Loucy (cell line): Measurements from ENCODE around the gene RRP8.

Source experiments
- H2AFZ ChIP-seq: fragments of 200-600 bp; sonication (generic); 2 replicates; pipeline ENCODE4 v1.6.0; 2016; ENCODE audit warnings: antibody characterized with exemption, mild to moderate bottlenecking, low read length, moderate library complexity
- H3F3A ChIP-seq: fragments of 200-600 bp; 2 replicates; pipeline ENCODE4 v1.6.0; 2016; ENCODE audit warnings: antibody characterized with exemption, low read depth, mild to moderate bottlenecking
- H3K27me3 ChIP-seq: fragments of 200-600 bp; sonication (generic); 2 replicates; pipeline ENCODE4 v1.6.1; 2014; ENCODE audit warnings: low read length, mild to moderate bottlenecking; ENCODE audit not compliant: insufficient read depth, poor library complexity, severe bottlenecking
- H3K36me3 ChIP-seq: fragments of 200-600 bp; sonication (generic); 2 replicates; pipeline ENCODE4 v1.6.1; 2016; ENCODE audit warnings: low read length; ENCODE audit not compliant: insufficient read depth
- H3K4me1 ChIP-seq: fragments of 200-600 bp; sonication (generic); 2 replicates; pipeline ENCODE4 v1.5.1; 2014; ENCODE audit warnings: low read length, mild to moderate bottlenecking; ENCODE audit not compliant: insufficient read depth, poor library complexity, severe bottlenecking
- H3K4me2 ChIP-seq: fragments of 200-600 bp; sonication (generic); 2 replicates; pipeline ENCODE4 v1.6.0; 2014; ENCODE audit warnings: antibody characterized with exemption, low read length, low read depth, mild to moderate bottlenecking; ENCODE audit not compliant: poor library complexity, severe bottlenecking
- H3K4me3 ChIP-seq: fragments of 200-600 bp; sonication (generic); 2 replicates; pipeline ENCODE4 v1.5.1; 2014; ENCODE audit warnings: low read length, mild to moderate bottlenecking, mixed read lengths; ENCODE audit not compliant: poor library complexity, severe bottlenecking
- H3K79me2 ChIP-seq: fragments of 200-600 bp; sonication (generic); 2 replicates; pipeline ENCODE4 v1.6.1; 2014; ENCODE audit warnings: low read length; ENCODE audit not compliant: insufficient read depth
- H3K9ac ChIP-seq: fragments of 200-600 bp; sonication (generic); 2 replicates; pipeline ENCODE4 v1.6.0; 2014; ENCODE audit warnings: mild to moderate bottlenecking, low read depth, low read length, moderate library complexity; ENCODE audit not compliant: poor library complexity, severe bottlenecking
- H3K9me2 ChIP-seq: fragments of 200-600 bp; sonication (generic); replicated peaks from 2 replicates; pipeline ENCODE4 v1.6.1; 2016; ENCODE audit warnings: low read depth, low read length, mixed read lengths
- H3K9me3 ChIP-seq: fragments of 200-600 bp; sonication (generic); 2 replicates; pipeline ENCODE4 v1.6.1; 2014; ENCODE audit warnings: mild to moderate bottlenecking, antibody characterized with exemption, low read length, low read depth; ENCODE audit not compliant: insufficient read depth
- H4K20me1 ChIP-seq: fragments of 200-600 bp; sonication (generic); 2 replicates; pipeline ENCODE4 v1.6.0; 2014; ENCODE audit warnings: antibody characterized with exemption, low read length, mild to moderate bottlenecking; ENCODE audit not compliant: insufficient read depth, poor library complexity, severe bottlenecking
- EZH2phosphoT487 ChIP-seq: fragments of 200-600 bp; IDR thresholded peaks from 2 replicates; pipeline ENCODE4 v1.6.1; 2018; ENCODE audit warnings: antibody characterized with exemption, mild to moderate bottlenecking, moderate library complexity, borderline replicate concordance
- TF ChIP-seq, protein P1 (sequence below): fragments of 200-600 bp; sonication (generic); conservative IDR thresholded peaks from 2 replicates; pipeline ENCODE4 v1.5.1; 2014; ENCODE audit warnings: mild to moderate bottlenecking, antibody characterized with exemption, low read length

The RRP8 gene

DNA sequence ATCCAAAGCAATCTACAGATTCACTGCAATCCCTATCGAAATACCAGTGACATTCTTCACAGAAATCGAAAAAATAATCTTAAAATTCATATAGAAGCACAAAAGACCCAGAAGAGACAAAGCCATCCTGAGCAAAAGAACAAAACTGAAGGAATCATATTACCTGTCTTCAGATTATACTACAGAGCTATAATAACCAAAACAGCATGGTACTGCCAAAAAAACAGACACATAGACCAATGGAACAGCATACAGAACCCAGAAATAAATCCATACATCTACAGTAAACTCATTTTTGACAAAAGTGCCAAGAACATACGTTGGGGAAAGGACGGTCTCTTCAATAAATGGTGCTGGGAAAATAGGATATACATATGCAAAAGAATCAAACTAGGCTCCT lies 18.9 kb downstream of the RRP8 start:
- no peak overlapping the region for H3K4me2 ChIP-seq
- peaks cover 7% of the 10 kb centered on the region; the same call in 1 of the 2 replicates for H3K9me3 ChIP-seq
- H3K9me2 ChIP-seq = no peaks in the 10 kb centered on the region
- no peak overlapping the region for H3K4me3 ChIP-seq
- H3K79me2 ChIP-seq = no peaks in the 10 kb centered on the region
- no peaks in the 10 kb centered on the region for H3K27me3 ChIP-seq
- no peak for TF ChIP-seq EZH2phosphoT487
- TF ChIP-seq, protein P1, sequence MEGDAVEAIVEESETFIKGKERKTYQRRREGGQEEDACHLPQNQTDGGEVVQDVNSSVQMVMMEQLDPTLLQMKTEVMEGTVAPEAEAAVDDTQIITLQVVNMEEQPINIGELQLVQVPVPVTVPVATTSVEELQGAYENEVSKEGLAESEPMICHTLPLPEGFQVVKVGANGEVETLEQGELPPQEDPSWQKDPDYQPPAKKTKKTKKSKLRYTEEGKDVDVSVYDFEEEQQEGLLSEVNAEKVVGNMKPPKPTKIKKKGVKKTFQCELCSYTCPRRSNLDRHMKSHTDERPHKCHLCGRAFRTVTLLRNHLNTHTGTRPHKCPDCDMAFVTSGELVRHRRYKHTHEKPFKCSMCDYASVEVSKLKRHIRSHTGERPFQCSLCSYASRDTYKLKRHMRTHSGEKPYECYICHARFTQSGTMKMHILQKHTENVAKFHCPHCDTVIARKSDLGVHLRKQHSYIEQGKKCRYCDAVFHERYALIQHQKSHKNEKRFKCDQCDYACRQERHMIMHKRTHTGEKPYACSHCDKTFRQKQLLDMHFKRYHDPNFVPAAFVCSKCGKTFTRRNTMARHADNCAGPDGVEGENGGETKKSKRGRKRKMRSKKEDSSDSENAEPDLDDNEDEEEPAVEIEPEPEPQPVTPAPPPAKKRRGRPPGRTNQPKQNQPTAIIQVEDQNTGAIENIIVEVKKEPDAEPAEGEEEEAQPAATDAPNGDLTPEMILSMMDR = no peak
- no peaks in the 10 kb centered on the region for H3F3A ChIP-seq
- H4K20me1 ChIP-seq = no peaks in the 10 kb centered on the region
- no peak overlapping the region for H3K9ac ChIP-seq
- no peak overlapping the region for H2AFZ ChIP-seq
- H3K36me3 ChIP-seq = 0 out of 2 replicates have a peak, but pooled peaks cover 3% of the 10 kb centered on the region
- H3K4me1 ChIP-seq = no peaks in the 10 kb centered on the region

DNA sequence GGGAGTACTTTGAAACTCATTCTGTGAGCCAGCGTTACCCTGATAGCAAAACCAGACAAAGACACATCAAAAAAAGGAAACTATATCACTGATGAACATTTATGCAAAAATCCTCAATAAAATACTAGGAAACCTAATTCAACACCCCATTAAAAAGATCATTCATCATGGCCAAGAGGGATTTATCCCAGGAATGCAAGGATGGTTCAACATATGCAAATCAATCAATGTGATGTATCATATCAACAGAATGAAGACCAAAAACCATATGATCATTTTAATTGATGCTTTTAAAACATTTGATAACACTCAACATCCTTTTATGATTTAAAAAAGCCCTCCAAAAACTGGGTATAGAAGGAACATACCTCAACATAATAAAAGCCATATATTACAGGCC lies 19.8 kb downstream of the RRP8 start:
- 0 out of 2 replicates have a peak, but pooled peaks cover 3% of the 10 kb centered on the region for H3K36me3 ChIP-seq
- H3K9ac ChIP-seq = no peak overlapping the region
- no peak overlapping the region for H3K4me3 ChIP-seq
- no peak overlapping the region for H2AFZ ChIP-seq
- H3K4me2 ChIP-seq = no peak overlapping the region
- H3K9me3 ChIP-seq = peaks cover 7% of the 10 kb centered on the region; the same call in 1 of the 2 replicates
- TF ChIP-seq EZH2phosphoT487 = no peak
- no peaks in the 10 kb centered on the region for H3K9me2 ChIP-seq
- no peaks in the 10 kb centered on the region for H3K4me1 ChIP-seq
- H3F3A ChIP-seq = no peaks in the 10 kb centered on the region
- no peaks in the 10 kb centered on the region for H4K20me1 ChIP-seq
- H3K27me3 ChIP-seq = no peaks in the 10 kb centered on the region
- H3K79me2 ChIP-seq = no peaks in the 10 kb centered on the region

DNA sequence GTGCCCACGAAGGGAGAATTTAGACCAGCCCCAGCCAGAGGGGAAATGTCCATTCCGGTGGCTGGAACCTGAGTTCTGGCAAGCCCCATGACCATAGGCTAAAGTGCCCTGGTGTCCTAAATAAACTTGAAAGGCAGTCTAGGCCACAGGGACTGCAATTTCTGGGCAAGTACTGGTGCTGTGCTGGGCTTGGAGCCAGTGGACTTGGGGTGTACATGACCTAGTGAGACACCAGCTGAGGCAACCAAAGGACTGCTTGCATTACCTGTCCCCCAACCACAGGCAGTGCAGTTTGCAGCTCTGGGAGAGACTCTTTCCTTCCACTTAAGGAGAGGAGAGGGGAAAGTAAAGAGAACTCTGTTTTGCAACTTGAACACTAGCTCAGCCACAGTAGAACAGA lies 23.7 kb downstream of the RRP8 start:
- no peak overlapping the region for H3K4me2 ChIP-seq
- H3K79me2 ChIP-seq = no peaks in the 10 kb centered on the region
- 0 out of 2 replicates have a peak, but pooled peaks cover 3% of the 10 kb centered on the region for H3K36me3 ChIP-seq
- no peaks in the 10 kb centered on the region for H3K27me3 ChIP-seq
- no peaks in the 10 kb centered on the region for H4K20me1 ChIP-seq
- peaks cover 5% of the 10 kb centered on the region for H3K4me1 ChIP-seq
- H3K4me3 ChIP-seq = no peak overlapping the region
- TF ChIP-seq, protein P1 = no peak
- TF ChIP-seq EZH2phosphoT487 = no peak
- H3K9me3 ChIP-seq = peaks cover 7% of the 10 kb centered on the region; the same call in 1 of the 2 replicates
- H3F3A ChIP-seq = no peaks in the 10 kb centered on the region
- no peak overlapping the region for H2AFZ ChIP-seq
- H3K9ac ChIP-seq = no peak overlapping the region
- no peaks in the 10 kb centered on the region for H3K9me2 ChIP-seq

DNA sequence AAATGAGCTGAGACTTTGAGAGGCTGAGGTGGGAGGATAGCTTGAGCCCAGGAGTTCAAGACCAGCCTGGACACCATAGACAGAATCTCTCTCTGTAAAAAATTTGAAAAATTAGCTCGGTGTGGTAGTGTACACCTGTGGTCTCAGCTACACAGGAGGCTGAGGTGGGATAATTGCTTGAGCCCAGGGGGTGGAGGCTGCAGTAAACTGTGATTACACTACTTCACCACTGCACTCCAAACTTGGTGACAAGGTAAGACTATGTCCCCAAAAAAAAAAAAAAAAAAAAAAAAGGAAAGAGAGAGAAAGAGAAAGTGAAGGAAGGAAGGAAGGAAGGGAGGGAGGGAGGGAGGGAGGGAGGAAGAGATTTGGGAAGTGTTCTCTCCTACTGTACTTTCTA lies 25.3 kb downstream of the RRP8 start:
- H3K4me1 ChIP-seq = peaks cover 5% of the 10 kb centered on the region
- H3K27me3 ChIP-seq = no peaks in the 10 kb centered on the region
- no peak overlapping the region for H3K4me3 ChIP-seq
- H3K4me2 ChIP-seq = no peak overlapping the region
- no peaks in the 10 kb centered on the region for H4K20me1 ChIP-seq
- no peak overlapping the region for H2AFZ ChIP-seq
- no peak overlapping the region for H3K9ac ChIP-seq
- no peaks in the 10 kb centered on the region for H3K79me2 ChIP-seq
- TF ChIP-seq, protein P1 = no peak
- TF ChIP-seq EZH2phosphoT487 = no peak
- no peaks in the 10 kb centered on the region for H3K9me2 ChIP-seq
- H3K9me3 ChIP-seq = no peaks in the 10 kb centered on the region
- no peaks in the 10 kb centered on the region for H3K36me3 ChIP-seq
- H3F3A ChIP-seq = no peaks in the 10 kb centered on the region
